Body of pancreas (tissue), 4 donors: Measurements from ENCODE around the gene SUV39H1. TPM values are rescaled to one million over a fixed set of nuclear protein-coding genes. Genes with fewer than 3 reads are reported as not detected.
A peak's percentile ranks its signal among the peaks of the same experiment; 100 is the strongest.
"Not testable (repeated sequence)": the region's sequence is repeated elsewhere in the genome, so short reads cannot be mapped to it uniquely, and the experiment has no call there.

Experiments
- ATAC-seq: fragments of 150-250 bp; one replicate; pipeline ENCODE4 v1.9.1; 2016
- DNase-seq, 4 donors: peaks; one replicate each; pipeline ENCODE4 v3.0.0-alpha.2; 2019
- H3K27ac ChIP-seq, 4 donors: fragments of 200-600 bp; sonication (generic); 1 replicate in 3 of 4; 2 replicates in 1 of 4; pipeline versions ENCODE4 v1.5.1 to v1.6.1; 2016 to 2019; ENCODE audit warnings: mild to moderate bottlenecking in 1 of 4, mixed read lengths in 1 of 4, moderate library complexity in 1 of 4
- H3K27me3 ChIP-seq, 2 donors: fragments of 200-600 bp; sonication (generic); one replicate each; pipeline ENCODE4 v1.6.0; 2016; ENCODE audit warnings: mild to moderate bottlenecking in 1 of 2
- H3K36me3 ChIP-seq, 2 donors: fragments of 200-600 bp; sonication (generic); replicated peaks in 1 of 2; 2 replicates each; pipeline ENCODE4 v1.5.1; 2016; ENCODE audit warnings: low read depth in 2 of 2; ENCODE audit not compliant: insufficient read depth in 1 of 2
- H3K4me1 ChIP-seq: fragments of 200-600 bp; sonication (generic); one replicate; pipeline ENCODE4 v1.6.0; 2016
- H3K4me3 ChIP-seq, 2 donors: fragments of 200-600 bp; sonication (generic); 1 replicate in 1 of 2; 2 replicates in 1 of 2; pipeline ENCODE4 v1.5.1; 2016 to 2019
- H3K9me3 ChIP-seq, 3 donors: fragments of 200-600 bp; sonication (generic); 1 replicate in 2 of 3; 2 replicates in 1 of 3; pipeline ENCODE4 v1.5.1; 2016
- POLR2A ChIP-seq, 3 donors: fragments of 450-650 bp; IDR thresholded peaks; one replicate each; pipeline ENCODE4 v1.6.1; 2016; ENCODE audit warnings: antibody characterized with exemption in 3 of 3, mild to moderate bottlenecking in 2 of 3
- WGBS, 2 donors: methylation state at CpG; one replicate each; pipeline ENCODE4 v1.1.5; 2017; 5-methylcytosine and 5-hydroxymethylcytosine counted together
- intact Hi-C: fragments of 100-400 bp; cut with DNase I; formaldehyde crosslinking; loops from one replicate; pipeline ENCODE4 v1.15.1; 2023
- total RNA-seq, 2 donors: library from RNA; depleted of rRNA; stranded (reverse); fragments of >200 nt; gene quantifications; one replicate each; pipeline ENCODE4 v1.1.0, GENCODE V29; 2016
- TF ChIP-seq, protein P1 (sequence below), 7 experiments: fragments of 450-650 bp in 4 of 7; fragments of 200-600 bp in 3 of 7; sonication (generic) in 3 of 7; IDR thresholded peaks; one replicate each; pipeline ENCODE4 v1.5.1; 2016 to 2019; ENCODE audit warnings: antibody characterized with exemption in 7 of 7

The SUV39H1 gene
- total RNA-seq, 2 donors from 2014 or later = 2.1 to 2.6 TPM

DNA sequence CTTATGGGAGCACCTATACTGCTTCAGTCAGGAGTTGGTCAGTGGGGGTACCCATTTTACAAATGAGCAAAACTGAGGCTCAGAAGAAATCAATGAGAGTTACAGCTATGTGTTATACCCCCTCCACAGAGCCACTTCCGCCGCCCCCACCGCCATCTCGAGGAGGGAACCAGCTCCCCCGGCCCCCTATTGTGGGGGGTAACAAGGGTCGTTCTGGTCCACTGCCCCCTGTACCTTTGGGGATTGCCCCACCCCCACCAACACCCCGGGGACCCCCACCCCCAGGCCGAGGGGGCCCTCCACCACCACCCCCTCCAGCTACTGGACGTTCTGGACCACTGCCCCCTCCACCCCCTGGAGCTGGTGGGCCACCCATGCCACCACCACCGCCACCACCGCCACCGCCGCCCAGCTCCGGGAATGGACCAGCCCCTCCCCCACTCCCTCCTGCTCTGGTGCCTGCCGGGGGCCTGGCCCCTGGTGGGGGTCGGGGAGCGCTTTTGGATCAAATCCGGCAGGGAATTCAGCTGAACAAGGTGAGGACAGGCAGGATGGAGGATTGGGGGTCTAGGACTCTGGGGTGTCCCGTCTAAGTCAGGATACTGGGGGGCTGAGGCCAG, 7.9 kb upstream of the SUV39H1 start:
- WGBS, 2 donors = 0 to 32% methylated on average over 1 to 14 of the region's 19 CpGs
- TF ChIP-seq, protein P1, sequence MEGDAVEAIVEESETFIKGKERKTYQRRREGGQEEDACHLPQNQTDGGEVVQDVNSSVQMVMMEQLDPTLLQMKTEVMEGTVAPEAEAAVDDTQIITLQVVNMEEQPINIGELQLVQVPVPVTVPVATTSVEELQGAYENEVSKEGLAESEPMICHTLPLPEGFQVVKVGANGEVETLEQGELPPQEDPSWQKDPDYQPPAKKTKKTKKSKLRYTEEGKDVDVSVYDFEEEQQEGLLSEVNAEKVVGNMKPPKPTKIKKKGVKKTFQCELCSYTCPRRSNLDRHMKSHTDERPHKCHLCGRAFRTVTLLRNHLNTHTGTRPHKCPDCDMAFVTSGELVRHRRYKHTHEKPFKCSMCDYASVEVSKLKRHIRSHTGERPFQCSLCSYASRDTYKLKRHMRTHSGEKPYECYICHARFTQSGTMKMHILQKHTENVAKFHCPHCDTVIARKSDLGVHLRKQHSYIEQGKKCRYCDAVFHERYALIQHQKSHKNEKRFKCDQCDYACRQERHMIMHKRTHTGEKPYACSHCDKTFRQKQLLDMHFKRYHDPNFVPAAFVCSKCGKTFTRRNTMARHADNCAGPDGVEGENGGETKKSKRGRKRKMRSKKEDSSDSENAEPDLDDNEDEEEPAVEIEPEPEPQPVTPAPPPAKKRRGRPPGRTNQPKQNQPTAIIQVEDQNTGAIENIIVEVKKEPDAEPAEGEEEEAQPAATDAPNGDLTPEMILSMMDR (IDR thresholded peaks at IDR 0.05) = no peak
- no peak for TF ChIP-seq POLR2A (IDR thresholded peaks at IDR 0.05)
- ATAC-seq (no peak), DNase-seq (no peak)
- H3K36me3 ChIP-seq = no peaks in the 10 kb centered on the region
- no peak overlapping the region for H3K27ac ChIP-seq
- H3K27me3 ChIP-seq = no peaks in the 10 kb centered on the region
- intact Hi-C loops = no loop called here
- H3K9me3 ChIP-seq = no peaks in the 10 kb centered on the region
- H3K4me1 ChIP-seq = no peaks in the 10 kb centered on the region
- H3K4me3 ChIP-seq = no peak overlapping the region

DNA sequence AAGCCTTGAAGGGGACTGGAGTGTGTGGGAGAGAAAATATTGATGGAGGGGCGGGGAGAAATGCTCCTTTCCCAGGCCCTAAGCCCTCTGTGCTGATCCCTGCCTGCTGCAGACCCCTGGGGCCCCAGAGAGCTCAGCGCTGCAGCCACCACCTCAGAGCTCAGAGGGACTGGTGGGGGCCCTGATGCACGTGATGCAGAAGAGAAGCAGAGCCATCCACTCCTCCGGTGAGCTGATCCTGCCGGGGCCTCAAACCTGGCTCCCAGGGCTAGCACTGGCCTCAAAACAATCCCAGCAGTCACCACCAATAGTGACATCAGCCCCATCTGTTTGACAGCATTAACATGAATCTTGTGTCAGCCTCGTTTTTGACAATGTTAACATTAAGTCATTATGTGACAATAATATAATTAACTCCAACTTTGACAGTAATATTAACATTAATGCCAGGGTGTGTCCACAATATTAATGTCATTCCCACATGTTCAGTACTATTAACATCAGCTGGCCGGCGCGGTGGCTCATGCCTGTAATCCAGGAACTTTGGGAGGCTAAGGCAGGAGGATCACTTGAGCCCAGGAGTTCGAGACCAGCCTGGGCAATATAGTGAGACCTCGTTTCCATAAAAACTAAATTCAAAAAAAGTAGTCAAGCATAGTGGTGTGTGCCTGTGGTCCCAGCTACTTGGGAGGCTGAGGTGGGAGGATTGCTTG, 7.2 kb upstream of the SUV39H1 start:
- TF ChIP-seq POLR2A (IDR thresholded peaks at IDR 0.05) = no peak
- TF ChIP-seq, protein P1 (IDR thresholded peaks at IDR 0.05) = no peak

DNA sequence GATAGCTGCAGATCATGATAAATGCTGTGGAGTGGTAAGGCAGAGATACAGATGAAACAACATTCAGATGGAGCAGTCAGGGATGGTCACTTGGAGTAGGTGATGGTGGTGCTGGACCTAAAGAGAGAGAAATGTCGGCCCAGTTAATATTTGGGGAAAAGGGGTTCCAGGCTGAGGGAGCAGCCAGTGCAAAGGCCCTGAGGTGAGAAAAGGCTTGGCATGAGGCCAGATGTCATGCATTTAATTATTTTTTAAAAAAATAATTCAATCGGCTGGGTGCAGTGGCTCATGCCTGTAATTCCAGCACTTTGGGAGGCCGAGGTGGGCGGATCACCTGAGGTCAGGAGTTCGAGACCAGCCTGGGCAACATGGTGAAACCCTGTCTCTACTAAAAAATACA, 4.8 kb upstream of the SUV39H1 start:
- H3K27ac ChIP-seq, H3K4me1 ChIP-seq, H3K36me3 ChIP-seq, H3K9me3 ChIP-seq, ATAC-seq, DNase-seq, H3K4me3 ChIP-seq, H3K27me3 ChIP-seq, intact Hi-C loops: not testable (repeated sequence)
- WGBS, 2 donors = 60 to 61% methylated on average over 5 of the region's 5 CpGs

More for the DNA sequence above, 7.2 kb upstream of the SUV39H1 start:
- Histone ChIP-seq H3K4me3 (no peak overlapping the region), H3K9me3 (no peaks in the 10 kb centered on the region), H3K27ac (no peak overlapping the region), H3K4me1 (no peaks in the 10 kb centered on the region), H3K36me3 (no peaks in the 10 kb centered on the region), H3K27me3 (no peaks in the 10 kb centered on the region)
- DNase-seq = no peak
- intact Hi-C loops = no loop called here
- ATAC-seq = no peak
- 52 to 65% methylated on average over 4 to 11 of the region's 11 CpGs for WGBS, 2 donors

DNA sequence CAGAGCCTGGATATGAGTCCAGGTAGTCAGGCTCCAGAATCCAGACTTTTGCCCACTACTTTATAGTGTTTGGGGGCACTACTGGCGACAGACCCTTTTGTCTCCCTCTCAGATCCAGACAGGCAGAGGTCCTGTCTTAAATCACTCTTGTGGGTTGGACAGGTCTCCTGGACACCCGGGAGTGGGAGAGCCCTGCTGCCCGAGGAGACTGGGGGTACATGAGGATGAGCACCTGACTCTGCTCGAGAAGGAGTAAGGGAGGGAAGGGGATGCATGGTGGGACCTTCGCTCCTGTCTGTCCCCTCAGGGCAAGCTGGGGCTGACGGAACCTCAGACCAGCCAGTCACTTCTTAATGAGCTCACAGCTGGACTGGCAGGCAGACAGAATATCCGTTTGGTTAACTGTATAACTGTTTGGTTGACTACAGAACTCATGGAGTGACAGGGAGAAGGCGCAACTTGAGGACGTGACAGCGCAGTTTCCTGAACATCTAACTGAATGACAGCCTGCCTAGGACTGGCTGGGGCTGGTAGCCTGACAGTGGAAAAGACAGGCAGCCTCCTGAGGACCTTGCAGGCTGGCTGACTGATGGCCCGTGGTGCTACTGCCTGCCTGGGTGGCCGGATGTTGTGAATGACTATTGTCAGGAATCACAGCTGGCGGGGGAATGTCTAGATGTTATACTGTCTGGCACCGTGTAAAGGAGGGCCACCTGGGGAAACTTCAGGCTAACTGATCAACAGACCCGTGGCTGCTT, 1.6 kb upstream of the SUV39H1 start:
- peaks cover 7% of the 10 kb centered on the region for H3K4me1 ChIP-seq
- H3K9me3 ChIP-seq = no peaks in the 10 kb centered on the region
- DNase-seq (no peak), ATAC-seq (no peak)
- no peak overlapping the region for H3K27ac ChIP-seq
- intact Hi-C loops = no loop called here
- WGBS, 2 donors = 41% methylated on average over 14 of the region's 15 CpGs; no CpG with 5 or more reads in 1 of the 2 donors
- no peak overlapping the region for H3K4me3 ChIP-seq
- no peaks in the 10 kb centered on the region for H3K27me3 ChIP-seq
- TF ChIP-seq POLR2A (IDR thresholded peaks at IDR 0.05) = no peak
- TF ChIP-seq, protein P1 (IDR thresholded peaks at IDR 0.05) = no peak
- H3K36me3 ChIP-seq = no peaks in the 10 kb centered on the region

DNA sequence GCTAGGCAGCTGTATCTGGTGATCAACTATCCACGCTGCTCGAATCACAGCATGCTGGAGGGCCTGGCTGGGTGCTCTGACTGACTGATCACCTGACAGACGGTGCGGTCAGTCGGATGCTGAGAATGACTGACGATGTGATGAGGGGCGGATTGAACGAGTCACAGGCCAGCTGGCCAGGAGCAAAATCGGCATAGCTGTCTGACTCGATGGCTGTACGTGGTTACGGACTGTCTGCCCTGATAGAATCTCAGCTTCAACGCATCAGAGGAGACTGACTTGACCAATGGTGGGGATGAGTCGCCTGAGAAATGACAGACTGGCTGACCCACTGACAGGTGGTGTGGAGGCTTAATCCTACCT, 1.0 kb upstream of the SUV39H1 start:
- Histone ChIP-seq H3K4me3 (no peak overlapping the region), H3K27ac (peak overlapping the region; percentile 87 to 94 (median 90)), H3K9me3 (no peaks in the 10 kb centered on the region), H3K36me3 (no peaks in the 10 kb centered on the region), H3K4me1 (peaks cover 7% of the 10 kb centered on the region), H3K27me3 (no peaks in the 10 kb centered on the region)
- DNase-seq (no peak), ATAC-seq (no peak)
- intact Hi-C loops = no loop called here
- 55% methylated on average over 11 of the region's 14 CpGs; no CpG with 5 or more reads in 1 of the 2 donors for WGBS, 2 donors
- TF ChIP-seq, protein P1 (IDR thresholded peaks at IDR 0.05) = no peak
- TF ChIP-seq POLR2A (IDR thresholded peaks at IDR 0.05) = no peak
